ENCODE data around the gene DLX1.

DLX1 gene

DNA sequence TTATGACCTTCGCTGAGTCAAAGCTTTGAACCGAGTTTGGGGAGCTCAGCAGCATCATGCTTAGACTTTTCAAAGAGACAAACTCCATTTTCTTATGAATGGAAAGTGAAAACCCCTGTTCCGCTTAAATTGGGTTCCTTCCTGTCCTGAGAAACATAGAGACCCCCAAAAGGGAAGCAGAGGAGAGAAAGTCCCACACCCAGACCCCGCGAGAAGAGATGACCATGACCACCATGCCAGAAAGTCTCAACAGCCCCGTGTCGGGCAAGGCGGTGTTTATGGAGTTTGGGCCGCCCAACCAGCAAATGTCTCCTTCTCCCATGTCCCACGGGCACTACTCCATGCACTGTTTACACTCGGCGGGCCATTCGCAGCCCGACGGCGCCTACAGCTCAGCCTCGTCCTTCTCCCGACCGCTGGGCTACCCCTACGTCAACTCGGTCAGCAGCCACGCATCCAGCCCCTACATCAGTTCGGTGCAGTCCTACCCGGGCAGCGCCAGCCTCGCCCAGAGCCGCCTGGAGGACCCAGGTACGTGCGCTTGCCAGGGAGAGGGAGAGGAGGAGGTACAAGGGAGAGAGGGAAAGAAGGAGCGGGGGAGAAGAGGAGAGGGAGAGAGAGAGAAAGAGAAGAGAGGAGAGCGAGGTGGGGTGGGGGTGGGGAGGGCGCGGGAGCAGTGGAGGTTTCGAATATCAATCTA, at the start of gene DLX1:
Gene DLX1 (plus strand): TSS at position 48 of the 700 bp plus-strand sequence. CDS start 171 bp downstream, at position 219.
- CTCF ChIA-PET = interaction anchor here (0.6 kb wide), 1 partner anchor 9 kb away, joined by 3 read pairs; no protein-coding TSS in a partner anchor
- TF ChIP-seq, protein P1, sequence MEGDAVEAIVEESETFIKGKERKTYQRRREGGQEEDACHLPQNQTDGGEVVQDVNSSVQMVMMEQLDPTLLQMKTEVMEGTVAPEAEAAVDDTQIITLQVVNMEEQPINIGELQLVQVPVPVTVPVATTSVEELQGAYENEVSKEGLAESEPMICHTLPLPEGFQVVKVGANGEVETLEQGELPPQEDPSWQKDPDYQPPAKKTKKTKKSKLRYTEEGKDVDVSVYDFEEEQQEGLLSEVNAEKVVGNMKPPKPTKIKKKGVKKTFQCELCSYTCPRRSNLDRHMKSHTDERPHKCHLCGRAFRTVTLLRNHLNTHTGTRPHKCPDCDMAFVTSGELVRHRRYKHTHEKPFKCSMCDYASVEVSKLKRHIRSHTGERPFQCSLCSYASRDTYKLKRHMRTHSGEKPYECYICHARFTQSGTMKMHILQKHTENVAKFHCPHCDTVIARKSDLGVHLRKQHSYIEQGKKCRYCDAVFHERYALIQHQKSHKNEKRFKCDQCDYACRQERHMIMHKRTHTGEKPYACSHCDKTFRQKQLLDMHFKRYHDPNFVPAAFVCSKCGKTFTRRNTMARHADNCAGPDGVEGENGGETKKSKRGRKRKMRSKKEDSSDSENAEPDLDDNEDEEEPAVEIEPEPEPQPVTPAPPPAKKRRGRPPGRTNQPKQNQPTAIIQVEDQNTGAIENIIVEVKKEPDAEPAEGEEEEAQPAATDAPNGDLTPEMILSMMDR (conservative IDR thresholded peaks at IDR 0.05; ENCODE audit: low read depth) = no peak
- POLR2A ChIA-PET (ENCODE audit: low non-redundant PET) = interaction anchor here (0.6 to 1.7 kb wide), 3 partner anchors 11 to 57 kb away, joined by 3 to 6 read pairs (median 3); no protein-coding TSS in a partner anchor
- peak within 1 kb of the TSS; percentile 95 for H3K27ac ChIP-seq
- no peak for DNase-seq (ENCODE audit: low spot score)

GRCh38 chr2:172038121-172038520, 47.2 kb upstream of the DLX1 start:
- H3K27ac ChIP-seq = no peak overlapping the region
- no peak for DNase-seq (ENCODE audit: low spot score)
- TF ChIP-seq, protein P1 (conservative IDR thresholded peaks at IDR 0.05; ENCODE audit: low read depth) = no peak
- ChIA-PET CTCF (interaction anchor here (0.5 to 0.6 kb wide), 3 partner anchors 10 to 204 kb away, joined by 3 to 4 read pairs (median 3); no protein-coding TSS in a partner anchor), POLR2A (ENCODE audit: low non-redundant PET) (no interaction called here)

- H3K27ac ChIP-seq = no peak overlapping the region
- TF ChIP-seq, protein P1 (conservative IDR thresholded peaks at IDR 0.05; ENCODE audit: low read depth) = no peak
- ChIA-PET CTCF (interaction anchor here (0.6 kb wide), 1 partner anchor 10 kb away, joined by 3 read pairs; no protein-coding TSS in a partner anchor), POLR2A (ENCODE audit: low non-redundant PET) (no interaction called here)
- DNase-seq (ENCODE audit: low spot score) = peak; percentile 92
These were observed 46.7 kb upstream of the DLX1 start for GRCh38 chr2:172038604-172039003.

GRCh38 chr2:172039011-172039704, 46.1 kb upstream of the DLX1 start:
- peak overlapping the region; percentile 43 for H3K27ac ChIP-seq
- ChIA-PET POLR2A (ENCODE audit: low non-redundant PET) (no interaction called here), CTCF (no interaction called here)
- TF ChIP-seq, protein P1 (conservative IDR thresholded peaks at IDR 0.05; ENCODE audit: low read depth) = no peak
- DNase-seq (ENCODE audit: low spot score) = no peak

GRCh38 chr2:172040311-172040710, 45.0 kb upstream of the DLX1 start:
- H3K27ac ChIP-seq = 0 out of 2 replicates have a peak overlapping the region, but pooled peaks have one; percentile 43
- ChIA-PET POLR2A (ENCODE audit: low non-redundant PET) (no interaction called here), CTCF (interaction anchor here (1.2 kb wide), 1 partner anchor 9 kb away, joined by 3 read pairs; no protein-coding TSS in a partner anchor)

More at GRCh38 chr2:172040311-172040710, 45.0 kb upstream of the DLX1 start:
- no peak for DNase-seq (ENCODE audit: low spot score)
- TF ChIP-seq, protein P1 (conservative IDR thresholded peaks at IDR 0.05; ENCODE audit: low read depth) = no peak

Data from RWPE1 (cell line).